Measurements from ENCODE around the gene KRT3.
A peak's percentile ranks its signal among the peaks of the same experiment; 100 is the strongest.

KRT3 gene

DNA sequence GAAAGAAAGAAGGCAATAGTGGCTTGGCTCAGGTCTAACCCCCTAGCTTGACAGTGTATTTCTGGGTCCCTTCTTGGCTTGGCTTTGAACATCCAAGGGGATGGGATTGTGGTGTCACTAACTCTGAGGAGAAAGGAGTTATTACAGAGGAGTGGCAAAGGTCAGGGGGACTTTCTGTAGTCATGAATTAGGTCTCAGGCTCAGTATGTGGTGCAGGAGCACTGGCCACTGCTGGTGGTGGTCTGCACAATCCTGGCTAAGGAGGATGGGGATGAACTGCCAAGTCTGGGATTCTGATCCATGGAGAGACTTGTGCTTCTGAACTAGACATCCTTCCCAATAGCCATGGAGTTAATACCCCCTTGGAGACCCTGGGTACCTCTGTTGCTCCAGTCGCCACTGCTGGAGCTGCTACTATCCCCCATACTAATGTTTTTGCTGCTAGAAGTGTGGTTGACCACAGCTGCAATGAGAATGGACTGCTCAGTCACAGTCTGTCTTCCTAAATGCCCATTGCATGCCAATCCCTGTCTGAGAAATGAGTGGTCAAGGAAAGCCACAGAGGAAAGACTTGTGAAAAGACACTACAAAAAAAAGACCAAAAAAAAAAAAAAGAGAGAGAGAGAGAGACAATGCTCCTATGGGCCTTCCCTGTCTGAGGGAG is 51.3 kb downstream of the KRT3 start:
- no peak for FAIRE-seq
- TF ChIP-seq POLR2A (IDR thresholded peaks at IDR 0.05; ENCODE audit: low read depth, low read length) (no peak), POLR2AphosphoS5 (IDR thresholded peaks at IDR 0.05; ENCODE audit: low read depth, low read length) (no peak), TAF1 (IDR thresholded peaks at IDR 0.05; ENCODE audit: borderline replicate concordance, low read depth, low read length) (no peak)
- DNase-seq (ENCODE audit: insufficient read length): no peak

- DNase-seq (ENCODE audit: insufficient read length): no peak
- TF ChIP-seq POLR2AphosphoS5 (IDR thresholded peaks at IDR 0.05; ENCODE audit: low read depth, low read length) (no peak), POLR2A (IDR thresholded peaks at IDR 0.05; ENCODE audit: low read depth, low read length) (no peak), TAF1 (IDR thresholded peaks at IDR 0.05; ENCODE audit: borderline replicate concordance, low read depth, low read length) (no peak)
- no peak for FAIRE-seq
Observed at GRCh38 chr12:52742822-52743457, 53.0 kb downstream of the KRT3 start.

DNA sequence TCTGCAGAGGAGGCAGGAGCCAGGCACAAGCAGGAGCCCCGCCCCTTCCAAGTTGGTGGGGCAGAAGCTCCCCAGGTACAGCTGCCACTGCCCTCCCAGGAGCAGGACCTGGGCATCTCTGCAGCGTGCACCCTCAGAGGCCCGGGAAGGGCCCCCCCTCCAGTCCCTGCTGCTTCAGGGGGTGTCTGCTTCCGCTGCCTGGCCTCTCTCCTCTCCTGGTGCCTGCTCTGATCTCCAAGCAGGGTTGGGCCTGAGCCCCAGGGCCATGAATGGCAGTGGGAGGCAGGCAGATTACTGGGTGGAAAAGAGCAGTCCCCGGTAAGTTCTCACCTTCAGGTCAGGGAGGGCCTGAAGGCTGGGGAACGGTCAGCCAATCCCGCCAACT is 53.7 kb downstream of the KRT3 start:
- no peak for FAIRE-seq
- TF ChIP-seq POLR2AphosphoS5 (IDR thresholded peaks at IDR 0.05; ENCODE audit: low read depth, low read length): no peak
- TF ChIP-seq TAF1 (IDR thresholded peaks at IDR 0.05; ENCODE audit: borderline replicate concordance, low read depth, low read length): no peak
- no peak for TF ChIP-seq POLR2A (IDR thresholded peaks at IDR 0.05; ENCODE audit: low read depth, low read length)
- DNase-seq (ENCODE audit: insufficient read length): no peak

DNA sequence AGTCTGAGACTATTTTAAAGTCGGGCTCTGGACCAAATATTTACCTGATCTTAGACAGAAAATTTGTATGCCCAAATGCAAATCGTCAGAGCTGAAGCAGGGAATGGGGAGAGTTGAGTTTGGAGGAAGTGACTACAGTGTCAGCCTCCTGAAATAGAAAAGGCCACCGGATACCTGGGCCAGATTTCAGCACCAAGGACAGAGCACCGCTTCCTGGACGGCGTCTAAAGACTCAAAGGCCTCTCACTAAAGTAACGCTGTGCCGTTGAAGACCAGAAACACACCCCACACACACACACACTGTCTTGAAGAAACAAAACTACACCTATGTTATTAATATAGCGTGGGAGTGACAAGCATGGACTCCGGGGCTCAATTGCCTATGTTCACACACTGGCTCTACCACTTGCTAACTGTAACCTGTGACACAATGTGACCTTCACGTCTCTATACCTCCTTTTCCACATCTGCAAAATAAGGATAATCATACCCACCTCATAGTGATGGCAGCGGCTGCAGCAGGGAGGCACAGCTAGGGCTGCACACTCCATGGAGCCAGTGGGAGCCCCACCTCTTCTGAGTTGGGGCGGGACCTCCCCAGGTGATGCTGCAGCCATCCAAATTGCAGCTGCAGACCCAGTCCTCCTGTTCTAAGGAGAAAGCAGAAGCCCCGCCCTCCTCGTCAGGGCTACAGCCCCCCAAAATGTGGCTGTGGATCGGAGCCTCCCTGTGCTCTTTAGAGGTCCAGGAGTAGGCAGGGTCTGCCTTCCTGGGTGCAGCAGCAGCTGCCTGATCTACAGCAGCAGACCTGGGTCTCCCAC is 54.3 kb downstream of the KRT3 start:
- no peak for TF ChIP-seq POLR2AphosphoS5 (IDR thresholded peaks at IDR 0.05; ENCODE audit: low read depth, low read length)
- no peak for TF ChIP-seq TAF1 (IDR thresholded peaks at IDR 0.05; ENCODE audit: borderline replicate concordance, low read depth, low read length)
- TF ChIP-seq POLR2A (IDR thresholded peaks at IDR 0.05; ENCODE audit: low read depth, low read length): no peak
- peak; percentile 25 for DNase-seq (ENCODE audit: insufficient read length)
- FAIRE-seq: no peak

DNA sequence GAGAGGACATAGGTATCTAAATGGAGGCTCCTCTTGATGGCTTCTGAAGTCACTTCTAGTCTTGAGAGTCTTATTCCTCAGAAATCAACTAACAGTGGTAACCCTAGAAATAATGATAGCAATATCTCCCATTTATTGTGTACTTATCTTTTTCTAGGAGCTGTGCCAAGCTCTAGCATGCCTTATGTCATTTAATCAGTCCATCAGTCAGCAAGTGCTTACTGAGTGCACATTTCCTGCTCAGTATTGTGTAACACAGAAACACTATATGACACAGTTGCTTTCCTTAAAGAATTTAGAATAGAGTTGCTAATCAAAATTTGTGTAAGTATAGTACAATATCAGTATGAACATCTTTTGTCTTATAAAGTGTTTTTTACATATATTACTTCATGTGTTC is 55.3 kb downstream of the KRT3 start:
- no peak for DNase-seq (ENCODE audit: insufficient read length)
- FAIRE-seq: no peak

DNA sequence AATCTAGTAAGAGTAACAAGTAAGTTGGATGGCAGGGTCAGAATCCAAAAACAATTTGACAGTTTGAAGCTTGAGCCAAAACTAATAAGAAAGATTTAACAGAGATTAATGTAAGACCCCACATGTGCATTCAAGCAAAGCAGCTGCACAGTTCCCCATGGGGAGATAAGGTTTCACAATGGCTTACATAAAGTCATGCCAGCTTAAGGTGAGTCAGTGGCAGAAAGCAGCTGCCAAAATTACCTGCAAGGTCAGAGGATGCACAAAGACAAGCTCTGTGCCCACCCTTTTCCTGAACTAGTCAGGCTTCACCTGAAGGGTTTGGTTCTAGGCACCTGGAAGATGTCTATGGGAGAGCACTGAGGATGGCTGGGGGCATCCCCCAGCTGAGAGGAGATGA is 56.0 kb downstream of the KRT3 start:
- DNase-seq (ENCODE audit: insufficient read length): no peak
- TF ChIP-seq POLR2AphosphoS5 (IDR thresholded peaks at IDR 0.05; ENCODE audit: low read depth, low read length) (no peak), TAF1 (IDR thresholded peaks at IDR 0.05; ENCODE audit: borderline replicate concordance, low read depth, low read length) (no peak), POLR2A (IDR thresholded peaks at IDR 0.05; ENCODE audit: low read depth, low read length) (no peak)
- no peak for FAIRE-seq

More for the DNA sequence above, 55.3 kb downstream of the KRT3 start:
- TF ChIP-seq POLR2AphosphoS5 (IDR thresholded peaks at IDR 0.05; ENCODE audit: low read depth, low read length) (no peak), POLR2A (IDR thresholded peaks at IDR 0.05; ENCODE audit: low read depth, low read length) (no peak), TAF1 (IDR thresholded peaks at IDR 0.05; ENCODE audit: borderline replicate concordance, low read depth, low read length) (no peak)
